ENCODE measurements around the gene CP. TPM values are rescaled to one million over a fixed set of nuclear protein-coding genes. Genes with fewer than 3 reads are reported as not detected.

CP gene
- total and polyA plus RNA-seq, 2 of the 13 experiments (the other 11 are each of a cell fraction or from before 2014, with no cell fraction given): 42.6 to 789 TPM

DNA sequence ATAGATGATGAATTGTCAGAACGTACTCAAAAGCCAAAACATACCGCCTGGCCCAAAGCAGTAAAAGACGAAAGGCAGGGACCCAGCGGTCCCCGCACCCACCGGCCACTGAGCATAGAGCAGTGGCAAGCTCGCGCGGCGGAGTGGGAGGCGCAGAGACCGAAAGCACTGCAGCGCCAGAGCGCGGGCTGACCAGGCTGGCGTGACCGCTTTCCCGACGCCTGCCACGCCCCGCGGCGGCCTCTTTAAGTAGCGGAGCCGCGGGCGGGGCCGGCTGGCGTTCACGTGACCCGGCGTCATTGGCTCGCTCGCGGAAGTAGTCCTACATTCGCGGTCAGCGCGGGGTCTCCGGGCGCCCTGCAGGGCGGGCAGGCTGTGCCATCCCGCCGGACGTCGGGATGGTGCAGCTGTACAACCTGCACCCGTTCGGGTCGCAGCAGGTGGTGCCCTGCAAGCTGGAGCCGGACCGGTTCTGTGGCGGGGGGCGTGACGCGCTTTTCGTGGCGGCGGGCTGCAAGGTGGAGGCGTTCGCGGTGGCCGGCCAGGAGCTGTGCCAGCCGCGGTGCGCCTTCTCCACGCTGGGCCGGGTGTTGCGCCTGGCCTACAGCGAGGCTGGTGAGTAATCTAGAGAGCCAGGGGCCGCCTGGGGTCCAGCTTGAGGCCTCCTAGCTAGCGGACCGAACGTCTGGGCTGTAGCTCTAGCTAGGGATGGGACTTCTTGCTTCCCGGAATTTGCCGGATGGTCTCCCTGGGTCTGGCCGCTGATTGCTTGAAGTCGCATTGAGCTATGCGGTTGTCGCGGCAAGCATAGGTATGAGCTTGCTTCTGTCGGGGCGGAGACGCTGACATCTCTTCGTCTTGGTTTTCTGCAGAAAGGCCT, 92.1 kb downstream of the CP start, which contains the start of gene HPS3 (continued):
- TF ChIP-seq, protein P1, sequence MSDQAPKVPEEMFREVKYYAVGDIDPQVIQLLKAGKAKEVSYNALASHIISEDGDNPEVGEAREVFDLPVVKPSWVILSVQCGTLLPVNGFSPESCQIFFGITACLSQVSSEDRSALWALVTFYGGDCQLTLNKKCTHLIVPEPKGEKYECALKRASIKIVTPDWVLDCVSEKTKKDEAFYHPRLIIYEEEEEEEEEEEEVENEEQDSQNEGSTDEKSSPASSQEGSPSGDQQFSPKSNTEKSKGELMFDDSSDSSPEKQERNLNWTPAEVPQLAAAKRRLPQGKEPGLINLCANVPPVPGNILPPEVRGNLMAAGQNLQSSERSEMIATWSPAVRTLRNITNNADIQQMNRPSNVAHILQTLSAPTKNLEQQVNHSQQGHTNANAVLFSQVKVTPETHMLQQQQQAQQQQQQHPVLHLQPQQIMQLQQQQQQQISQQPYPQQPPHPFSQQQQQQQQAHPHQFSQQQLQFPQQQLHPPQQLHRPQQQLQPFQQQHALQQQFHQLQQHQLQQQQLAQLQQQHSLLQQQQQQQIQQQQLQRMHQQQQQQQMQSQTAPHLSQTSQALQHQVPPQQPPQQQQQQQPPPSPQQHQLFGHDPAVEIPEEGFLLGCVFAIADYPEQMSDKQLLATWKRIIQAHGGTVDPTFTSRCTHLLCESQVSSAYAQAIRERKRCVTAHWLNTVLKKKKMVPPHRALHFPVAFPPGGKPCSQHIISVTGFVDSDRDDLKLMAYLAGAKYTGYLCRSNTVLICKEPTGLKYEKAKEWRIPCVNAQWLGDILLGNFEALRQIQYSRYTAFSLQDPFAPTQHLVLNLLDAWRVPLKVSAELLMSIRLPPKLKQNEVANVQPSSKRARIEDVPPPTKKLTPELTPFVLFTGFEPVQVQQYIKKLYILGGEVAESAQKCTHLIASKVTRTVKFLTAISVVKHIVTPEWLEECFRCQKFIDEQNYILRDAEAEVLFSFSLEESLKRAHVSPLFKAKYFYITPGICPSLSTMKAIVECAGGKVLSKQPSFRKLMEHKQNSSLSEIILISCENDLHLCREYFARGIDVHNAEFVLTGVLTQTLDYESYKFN (CRISPR knock-in tag; conservative IDR thresholded peaks at IDR 0.05): no peak; the same call in 1 of the 2 replicates
- TF ChIP-seq, protein P2, sequence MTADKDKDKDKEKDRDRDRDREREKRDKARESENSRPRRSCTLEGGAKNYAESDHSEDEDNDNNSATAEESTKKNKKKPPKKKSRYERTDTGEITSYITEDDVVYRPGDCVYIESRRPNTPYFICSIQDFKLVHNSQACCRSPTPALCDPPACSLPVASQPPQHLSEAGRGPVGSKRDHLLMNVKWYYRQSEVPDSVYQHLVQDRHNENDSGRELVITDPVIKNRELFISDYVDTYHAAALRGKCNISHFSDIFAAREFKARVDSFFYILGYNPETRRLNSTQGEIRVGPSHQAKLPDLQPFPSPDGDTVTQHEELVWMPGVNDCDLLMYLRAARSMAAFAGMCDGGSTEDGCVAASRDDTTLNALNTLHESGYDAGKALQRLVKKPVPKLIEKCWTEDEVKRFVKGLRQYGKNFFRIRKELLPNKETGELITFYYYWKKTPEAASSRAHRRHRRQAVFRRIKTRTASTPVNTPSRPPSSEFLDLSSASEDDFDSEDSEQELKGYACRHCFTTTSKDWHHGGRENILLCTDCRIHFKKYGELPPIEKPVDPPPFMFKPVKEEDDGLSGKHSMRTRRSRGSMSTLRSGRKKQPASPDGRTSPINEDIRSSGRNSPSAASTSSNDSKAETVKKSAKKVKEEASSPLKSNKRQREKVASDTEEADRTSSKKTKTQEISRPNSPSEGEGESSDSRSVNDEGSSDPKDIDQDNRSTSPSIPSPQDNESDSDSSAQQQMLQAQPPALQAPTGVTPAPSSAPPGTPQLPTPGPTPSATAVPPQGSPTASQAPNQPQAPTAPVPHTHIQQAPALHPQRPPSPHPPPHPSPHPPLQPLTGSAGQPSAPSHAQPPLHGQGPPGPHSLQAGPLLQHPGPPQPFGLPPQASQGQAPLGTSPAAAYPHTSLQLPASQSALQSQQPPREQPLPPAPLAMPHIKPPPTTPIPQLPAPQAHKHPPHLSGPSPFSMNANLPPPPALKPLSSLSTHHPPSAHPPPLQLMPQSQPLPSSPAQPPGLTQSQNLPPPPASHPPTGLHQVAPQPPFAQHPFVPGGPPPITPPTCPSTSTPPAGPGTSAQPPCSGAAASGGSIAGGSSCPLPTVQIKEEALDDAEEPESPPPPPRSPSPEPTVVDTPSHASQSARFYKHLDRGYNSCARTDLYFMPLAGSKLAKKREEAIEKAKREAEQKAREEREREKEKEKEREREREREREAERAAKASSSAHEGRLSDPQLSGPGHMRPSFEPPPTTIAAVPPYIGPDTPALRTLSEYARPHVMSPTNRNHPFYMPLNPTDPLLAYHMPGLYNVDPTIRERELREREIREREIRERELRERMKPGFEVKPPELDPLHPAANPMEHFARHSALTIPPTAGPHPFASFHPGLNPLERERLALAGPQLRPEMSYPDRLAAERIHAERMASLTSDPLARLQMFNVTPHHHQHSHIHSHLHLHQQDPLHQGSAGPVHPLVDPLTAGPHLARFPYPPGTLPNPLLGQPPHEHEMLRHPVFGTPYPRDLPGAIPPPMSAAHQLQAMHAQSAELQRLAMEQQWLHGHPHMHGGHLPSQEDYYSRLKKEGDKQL (CRISPR knock-in tag; IDR thresholded peaks at IDR 0.05; ENCODE audit: low read depth): 0 out of 2 replicates have a peak, but pooled peaks have one; percentile 2
- TF ChIP-seq, protein P3, sequence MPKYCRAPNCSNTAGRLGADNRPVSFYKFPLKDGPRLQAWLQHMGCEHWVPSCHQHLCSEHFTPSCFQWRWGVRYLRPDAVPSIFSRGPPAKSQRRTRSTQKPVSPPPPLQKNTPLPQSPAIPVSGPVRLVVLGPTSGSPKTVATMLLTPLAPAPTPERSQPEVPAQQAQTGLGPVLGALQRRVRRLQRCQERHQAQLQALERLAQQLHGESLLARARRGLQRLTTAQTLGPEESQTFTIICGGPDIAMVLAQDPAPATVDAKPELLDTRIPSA (CRISPR knock-in tag; IDR thresholded peaks at IDR 0.05; ENCODE audit: borderline replicate concordance): no peak; the same call in 1 of the 2 replicates
- 0 out of 2 replicates have a peak, but pooled peaks have one; percentile 48 for TF ChIP-seq AKAP8 (CRISPR knock-in tag; IDR thresholded peaks at IDR 0.05)
- peak; percentile 69; the same call in 1 of the 2 replicates for TF ChIP-seq HNRNPL (IDR thresholded peaks at IDR 0.05; ENCODE audit: low read depth, low read length)
- TF ChIP-seq KLF15 (CRISPR knock-in tag; IDR thresholded peaks at IDR 0.05; ENCODE audit: borderline replicate concordance): peak; percentile 81; the same call in 1 of the 2 replicates
- TF ChIP-seq ZNF550 (CRISPR knock-in tag; IDR thresholded peaks at IDR 0.05; ENCODE audit: borderline replicate concordance): no peak; the same call in 1 of the 2 replicates
- TF ChIP-seq TRIM24 (CRISPR knock-in tag; IDR thresholded peaks at IDR 0.05): no peak
- TF ChIP-seq ZNF562 (CRISPR knock-in tag; IDR thresholded peaks at IDR 0.05; ENCODE audit: borderline replicate concordance): no peak
- TF ChIP-seq NFRKB (IDR thresholded peaks at IDR 0.05): no peak
- TF ChIP-seq TCF12 (IDR thresholded peaks at IDR 0.05): no peak
- peak; percentile 50; the same call in 1 of the 2 replicates for TF ChIP-seq TCF12 (CRISPR knock-in tag; IDR thresholded peaks at IDR 0.05)
- TF ChIP-seq, protein P4, sequence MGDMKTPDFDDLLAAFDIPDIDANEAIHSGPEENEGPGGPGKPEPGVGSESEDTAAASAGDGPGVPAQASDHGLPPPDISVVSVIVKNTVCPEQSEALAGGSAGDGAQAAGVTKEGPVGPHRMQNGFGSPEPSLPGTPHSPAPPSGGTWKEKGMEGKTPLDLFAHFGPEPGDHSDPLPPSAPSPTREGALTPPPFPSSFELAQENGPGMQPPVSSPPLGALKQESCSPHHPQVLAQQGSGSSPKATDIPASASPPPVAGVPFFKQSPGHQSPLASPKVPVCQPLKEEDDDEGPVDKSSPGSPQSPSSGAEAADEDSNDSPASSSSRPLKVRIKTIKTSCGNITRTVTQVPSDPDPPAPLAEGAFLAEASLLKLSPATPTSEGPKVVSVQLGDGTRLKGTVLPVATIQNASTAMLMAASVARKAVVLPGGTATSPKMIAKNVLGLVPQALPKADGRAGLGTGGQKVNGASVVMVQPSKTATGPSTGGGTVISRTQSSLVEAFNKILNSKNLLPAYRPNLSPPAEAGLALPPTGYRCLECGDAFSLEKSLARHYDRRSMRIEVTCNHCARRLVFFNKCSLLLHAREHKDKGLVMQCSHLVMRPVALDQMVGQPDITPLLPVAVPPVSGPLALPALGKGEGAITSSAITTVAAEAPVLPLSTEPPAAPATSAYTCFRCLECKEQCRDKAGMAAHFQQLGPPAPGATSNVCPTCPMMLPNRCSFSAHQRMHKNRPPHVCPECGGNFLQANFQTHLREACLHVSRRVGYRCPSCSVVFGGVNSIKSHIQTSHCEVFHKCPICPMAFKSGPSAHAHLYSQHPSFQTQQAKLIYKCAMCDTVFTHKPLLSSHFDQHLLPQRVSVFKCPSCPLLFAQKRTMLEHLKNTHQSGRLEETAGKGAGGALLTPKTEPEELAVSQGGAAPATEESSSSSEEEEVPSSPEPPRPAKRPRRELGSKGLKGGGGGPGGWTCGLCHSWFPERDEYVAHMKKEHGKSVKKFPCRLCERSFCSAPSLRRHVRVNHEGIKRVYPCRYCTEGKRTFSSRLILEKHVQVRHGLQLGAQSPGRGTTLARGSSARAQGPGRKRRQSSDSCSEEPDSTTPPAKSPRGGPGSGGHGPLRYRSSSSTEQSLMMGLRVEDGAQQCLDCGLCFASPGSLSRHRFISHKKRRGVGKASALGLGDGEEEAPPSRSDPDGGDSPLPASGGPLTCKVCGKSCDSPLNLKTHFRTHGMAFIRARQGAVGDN (CRISPR knock-in tag; IDR thresholded peaks at IDR 0.05): peak; percentile 96
- TF ChIP-seq SMARCE1 (IDR thresholded peaks at IDR 0.05; ENCODE audit: borderline replicate concordance): no peak

All from HepG2 (cell line).